Activated naive CD8-positive, alpha-beta T cell treated with anti-CD3 and anti-CD28 coated beads, Interleukin-2, amount 10 ng/mL, durations not matched to agents 7 days and 5 days (primary cell): Measurements from ENCODE around the gene MORN4. TPM values are rescaled to one million over a fixed set of nuclear protein-coding genes. Genes with fewer than 3 reads are reported as not detected.
A peak's percentile ranks its signal among the peaks of the same experiment; 100 is the strongest.

Experiments
- ATAC-seq: fragments of 150-1000 bp; cut with Tn5 transposase; one replicate; pipeline ENCODE4 v1.10.0; 2021; ENCODE audit warnings: low read depth, moderate library complexity
- POLR2A ChIA-PET: fragments of 350-600 bp; sonication (Branson Sonifier 250); formaldehyde crosslinking; loops from one replicate; lab custom pipeline; 2021; ENCODE audit warnings: antibody characterized with exemption; lab: Charles Lee
- DNase-seq: peaks from one replicate; pipeline ENCODE4 v3.0.0; 2021
- H3K27ac Mint-ChIP-seq: one replicate; pipeline ENCODE4 v1.8.0; 2022; ENCODE audit warnings: mild to moderate bottlenecking, mixed read lengths
- H3K27me3 Mint-ChIP-seq: one replicate; pipeline ENCODE4 v1.8.0; 2022; ENCODE audit warnings: mild to moderate bottlenecking, moderate library complexity, mixed read lengths
- H3K36me3 Mint-ChIP-seq: one replicate; pipeline ENCODE4 v1.8.0; 2021; ENCODE audit warnings: mild to moderate bottlenecking, mixed read lengths
- H3K4me1 Mint-ChIP-seq: one replicate; pipeline ENCODE4 v1.8.0; 2021; ENCODE audit warnings: mixed read lengths
- H3K4me3 Mint-ChIP-seq: one replicate; pipeline ENCODE4 v1.8.0; 2022; ENCODE audit warnings: mild to moderate bottlenecking, moderate library complexity, mixed read lengths
- H3K9me3 Mint-ChIP-seq: one replicate; pipeline ENCODE4 v1.8.0; 2021; ENCODE audit warnings: mixed read lengths
- total RNA-seq, 2 experiments: library from RNA; stranded (reverse); gene quantifications; one replicate each; pipeline ENCODE4 v1.2.3, GENCODE V29; 2021

The MORN4 gene
- total RNA-seq, 2 experiments from 2014 or later: 1.7 to 2.2 TPM

- Mint-ChIP-seq H3K9me3 (peaks cover 1% of the 10 kb centered on the region), H3K4me1 (peaks cover 16% of the 10 kb centered on the region), H3K36me3 (peaks cover 2% of the 10 kb centered on the region), H3K27me3 (no peaks in the 10 kb centered on the region), H3K4me3 (no peak overlapping the region), H3K27ac (no peak overlapping the region)
- DNase-seq: no peak
- no peak for ATAC-seq
- POLR2A ChIA-PET: interaction anchor here (1.2 kb wide), 1 partner anchor 136 kb away, joined by 3 read pairs; no protein-coding TSS in a partner anchor
Observed at GRCh38 chr10:97631098-97631497, 2.2 kb downstream of the MORN4 start.

- ATAC-seq (no peak), DNase-seq (no peak)
- no peak overlapping the region for H3K4me3 Mint-ChIP-seq
- H3K4me1 Mint-ChIP-seq: peaks cover 16% of the 10 kb centered on the region
- H3K27ac Mint-ChIP-seq: no peak overlapping the region
- H3K9me3 Mint-ChIP-seq: peaks cover 1% of the 10 kb centered on the region
- peaks cover 2% of the 10 kb centered on the region for H3K36me3 Mint-ChIP-seq
- H3K27me3 Mint-ChIP-seq: no peaks in the 10 kb centered on the region
- POLR2A ChIA-PET: interaction anchor here (0.7 kb wide), 1 partner anchor 121 kb away, joined by 3 read pairs; no protein-coding TSS in a partner anchor
Observed at GRCh38 chr10:97629289-97629688, 4.0 kb downstream of the MORN4 start.

GRCh38 chr10:97628228-97628627 is 5.1 kb downstream of the MORN4 start:
- no peak overlapping the region for H3K27ac Mint-ChIP-seq
- no peaks in the 10 kb centered on the region for H3K27me3 Mint-ChIP-seq
- H3K9me3 Mint-ChIP-seq: peaks cover 1% of the 10 kb centered on the region
- H3K4me1 Mint-ChIP-seq: peaks cover 10% of the 10 kb centered on the region
- POLR2A ChIA-PET: no interaction called here
- DNase-seq (no peak), ATAC-seq (no peak)
- H3K4me3 Mint-ChIP-seq: no peak overlapping the region
- H3K36me3 Mint-ChIP-seq: peaks cover under 1% of the 10 kb centered on the region

GRCh38 chr10:97627731-97628130 is 5.6 kb downstream of the MORN4 start:
- no peaks in the 10 kb centered on the region for H3K36me3 Mint-ChIP-seq
- no peaks in the 10 kb centered on the region for H3K27me3 Mint-ChIP-seq
- H3K4me1 Mint-ChIP-seq: peaks cover 5% of the 10 kb centered on the region
- POLR2A ChIA-PET: no interaction called here
- H3K4me3 Mint-ChIP-seq: no peak overlapping the region
- DNase-seq: no peak
- H3K27ac Mint-ChIP-seq: no peak overlapping the region
- H3K9me3 Mint-ChIP-seq: peaks cover 1% of the 10 kb centered on the region
- no peak for ATAC-seq

GRCh38 chr10:97623277-97623676 is 10.0 kb downstream of the MORN4 start:
- Mint-ChIP-seq H3K4me1 (no peaks in the 10 kb centered on the region), H3K27me3 (no peaks in the 10 kb centered on the region), H3K36me3 (no peaks in the 10 kb centered on the region), H3K27ac (no peak overlapping the region), H3K4me3 (no peak overlapping the region), H3K9me3 (no peaks in the 10 kb centered on the region)
- POLR2A ChIA-PET: no interaction called here
- ATAC-seq (no peak), DNase-seq (no peak)

GRCh38 chr10:97618733-97619132 is 14.6 kb downstream of the MORN4 start:
- POLR2A ChIA-PET: no interaction called here
- no peak overlapping the region for H3K27ac Mint-ChIP-seq
- H3K9me3 Mint-ChIP-seq: no peaks in the 10 kb centered on the region
- ATAC-seq (no peak), DNase-seq (no peak)
- no peaks in the 10 kb centered on the region for H3K4me1 Mint-ChIP-seq
- H3K4me3 Mint-ChIP-seq: no peak overlapping the region
- H3K36me3 Mint-ChIP-seq: no peaks in the 10 kb centered on the region
- H3K27me3 Mint-ChIP-seq: no peaks in the 10 kb centered on the region

GRCh38 chr10:97618285-97618684 is 15.0 kb downstream of the MORN4 start:
- Mint-ChIP-seq H3K27ac (no peak overlapping the region), H3K9me3 (no peaks in the 10 kb centered on the region), H3K27me3 (no peaks in the 10 kb centered on the region), H3K4me1 (no peaks in the 10 kb centered on the region), H3K4me3 (no peak overlapping the region), H3K36me3 (no peaks in the 10 kb centered on the region)
- DNase-seq (no peak), ATAC-seq (no peak)
- POLR2A ChIA-PET: no interaction called here

- no peak for DNase-seq
- H3K27ac Mint-ChIP-seq: no peak overlapping the region
- H3K27me3 Mint-ChIP-seq: no peaks in the 10 kb centered on the region
- H3K4me1 Mint-ChIP-seq: no peaks in the 10 kb centered on the region
- H3K9me3 Mint-ChIP-seq: no peaks in the 10 kb centered on the region
- POLR2A ChIA-PET: no interaction called here
- no peaks in the 10 kb centered on the region for H3K36me3 Mint-ChIP-seq
- H3K4me3 Mint-ChIP-seq: no peak overlapping the region
- ATAC-seq: peak; percentile 60
Observed at GRCh38 chr10:97612386-97612785, 20.9 kb downstream of the MORN4 start.

- Mint-ChIP-seq H3K36me3 (no peaks in the 10 kb centered on the region), H3K27me3 (no peaks in the 10 kb centered on the region), H3K4me1 (no peaks in the 10 kb centered on the region), H3K27ac (no peak overlapping the region), H3K9me3 (no peaks in the 10 kb centered on the region), H3K4me3 (no peak overlapping the region)
- no peak for ATAC-seq
- POLR2A ChIA-PET: no interaction called here
- DNase-seq: no peak
Observed at GRCh38 chr10:97611473-97611872, 21.8 kb downstream of the MORN4 start.

GRCh38 chr10:97608991-97609561 is 24.2 kb downstream of the MORN4 start:
- POLR2A ChIA-PET: no interaction called here
- Mint-ChIP-seq H3K4me1 (no peaks in the 10 kb centered on the region), H3K4me3 (no peak overlapping the region), H3K9me3 (no peaks in the 10 kb centered on the region), H3K36me3 (no peaks in the 10 kb centered on the region), H3K27ac (no peak overlapping the region), H3K27me3 (peaks cover 3% of the 10 kb centered on the region)
- no peak for DNase-seq
- ATAC-seq: no peak

GRCh38 chr10:97607095-97607636 is 26.1 kb downstream of the MORN4 start:
- Mint-ChIP-seq H3K27ac (no peak overlapping the region), H3K27me3 (peaks cover 4% of the 10 kb centered on the region), H3K36me3 (no peaks in the 10 kb centered on the region), H3K9me3 (no peaks in the 10 kb centered on the region), H3K4me1 (no peaks in the 10 kb centered on the region), H3K4me3 (no peak overlapping the region)
- ATAC-seq (no peak), DNase-seq (no peak)
- POLR2A ChIA-PET: no interaction called here

GRCh38 chr10:97601268-97602215 is 31.8 kb downstream of the MORN4 start:
- no peak overlapping the region for H3K4me3 Mint-ChIP-seq
- H3K27ac Mint-ChIP-seq: no peak overlapping the region
- no peaks in the 10 kb centered on the region for H3K4me1 Mint-ChIP-seq
- no peaks in the 10 kb centered on the region for H3K36me3 Mint-ChIP-seq
- POLR2A ChIA-PET: no interaction called here
- DNase-seq: no peak
- H3K27me3 Mint-ChIP-seq: peaks cover 7% of the 10 kb centered on the region
- no peaks in the 10 kb centered on the region for H3K9me3 Mint-ChIP-seq
- no peak for ATAC-seq

- ATAC-seq (no peak), DNase-seq (no peak)
- no peak overlapping the region for H3K27ac Mint-ChIP-seq
- no peaks in the 10 kb centered on the region for H3K9me3 Mint-ChIP-seq
- H3K4me3 Mint-ChIP-seq: no peak overlapping the region
- H3K27me3 Mint-ChIP-seq: peaks cover 9% of the 10 kb centered on the region
- POLR2A ChIA-PET: no interaction called here
- H3K4me1 Mint-ChIP-seq: no peaks in the 10 kb centered on the region
- no peaks in the 10 kb centered on the region for H3K36me3 Mint-ChIP-seq
Observed at GRCh38 chr10:97600616-97601015, 32.7 kb downstream of the MORN4 start.

- POLR2A ChIA-PET: no interaction called here
Observed at GRCh38 chr10:97599272-97599619, 34.1 kb downstream of the MORN4 start.

More at GRCh38 chr10:97599272-97599619, 34.1 kb downstream of the MORN4 start:
- H3K9me3 Mint-ChIP-seq: no peaks in the 10 kb centered on the region
- peaks cover 7% of the 10 kb centered on the region for H3K27me3 Mint-ChIP-seq
- no peak for ATAC-seq
- no peak overlapping the region for H3K4me3 Mint-ChIP-seq
- DNase-seq: no peak
- no peak overlapping the region for H3K27ac Mint-ChIP-seq
- H3K4me1 Mint-ChIP-seq: no peaks in the 10 kb centered on the region
- no peaks in the 10 kb centered on the region for H3K36me3 Mint-ChIP-seq
